ENCODE measurements around the gene CYTH1.

The CYTH1 gene

GRCh38 chr17:78669256-78669974 lies 112.7 kb downstream of the CYTH1 start:
- no peak for DNase-seq

- DNase-seq, result no peak
Observed at GRCh38 chr17:78668847-78669246, 113.2 kb downstream of the CYTH1 start.

GRCh38 chr17:78667741-78668640 lies 114.1 kb downstream of the CYTH1 start:
- DNase-seq, result no peak

- no peak for DNase-seq
Observed at GRCh38 chr17:78667091-78667490, 115.0 kb downstream of the CYTH1 start.

GRCh38 chr17:78665952-78666920 lies 115.8 kb downstream of the CYTH1 start:
- peak; percentile 51 for DNase-seq

- no peak for DNase-seq
Observed at GRCh38 chr17:78665387-78665951, 116.6 kb downstream of the CYTH1 start.

GRCh38 chr17:78664476-78665386 lies 117.3 kb downstream of the CYTH1 start:
- DNase-seq, result no peak

- DNase-seq, result no peak
Observed at GRCh38 chr17:78661093-78661770, 120.8 kb downstream of the CYTH1 start.

GRCh38 chr17:78659546-78659945 lies 122.5 kb downstream of the CYTH1 start:
- DNase-seq, result no peak

GRCh38 chr17:78658281-78658785 lies 123.7 kb downstream of the CYTH1 start:
- no peak for DNase-seq

- no peak for DNase-seq
Observed at GRCh38 chr17:78655251-78655940, 126.7 kb downstream of the CYTH1 start.

GRCh38 chr17:78654325-78654724 lies 127.7 kb downstream of the CYTH1 start:
- no peak for DNase-seq

- no peak for DNase-seq
Observed at GRCh38 chr17:78653382-78653781, 128.7 kb downstream of the CYTH1 start.

- DNase-seq, result no peak
Observed at GRCh38 chr17:78652913-78653312, 129.2 kb downstream of the CYTH1 start.

- DNase-seq, result no peak
Observed at GRCh38 chr17:78652024-78652423, 130.0 kb downstream of the CYTH1 start.

- no peak for DNase-seq
Observed at GRCh38 chr17:78651554-78651953, 130.5 kb downstream of the CYTH1 start.

- no peak for DNase-seq
Observed at GRCh38 chr17:78650093-78650715, 131.9 kb downstream of the CYTH1 start.

GRCh38 chr17:78648293-78648692 lies 133.8 kb downstream of the CYTH1 start:
- DNase-seq, result no peak

- no peak for DNase-seq
Observed at GRCh38 chr17:78647032-78647431, 135.0 kb downstream of the CYTH1 start.
